Keratinocyte (primary cell): ENCODE data around the gene LSM14B. TPM values are rescaled to one million over a fixed set of nuclear protein-coding genes. Genes with fewer than 3 reads are reported as not detected.

ENCODE experiments used
- DNase-seq: peaks from one replicate; pipeline ENCODE4 v3.0.0-alpha.2; 2011; ENCODE audit warnings: low read depth, missing footprints, low spot score
- FAIRE-seq: peaks from 2 replicates; lab custom pipeline; 2011; peaks lifted over from hg19 to GRCh38; lab: Jason Lieb, UNC
- H2AFZ ChIP-seq: 2 replicates; pipeline ENCODE4 v1.6.0; 2012; ENCODE audit warnings: low read length, control low read depth, inconsistent platforms; ENCODE audit not compliant: control insufficient read depth
- H3K27ac ChIP-seq: 2 replicates; pipeline ENCODE4 v1.5.1; 2011; ENCODE audit warnings: low read length; ENCODE audit not compliant: control insufficient read depth, insufficient read depth
- H3K27me3 ChIP-seq: 3 replicates; pipeline ENCODE4 v1.6.0; 2011; ENCODE audit warnings: low read length; ENCODE audit not compliant: control insufficient read depth, insufficient read depth; ENCODE audit errors: extremely low read depth
- H3K36me3 ChIP-seq, 2 experiments: 2 replicates in 1 of 2; 3 replicates in 1 of 2; pipeline ENCODE4 v1.5.1; 2011; ENCODE audit warnings: low read length in 2 of 2, mild to moderate bottlenecking in 1 of 2; ENCODE audit not compliant: control insufficient read depth in 2 of 2, insufficient read depth in 2 of 2; ENCODE audit errors: extremely low read depth in 1 of 2
- H3K4me1 ChIP-seq: 3 replicates; pipeline ENCODE4 v1.5.1; 2011; ENCODE audit warnings: low read length; ENCODE audit not compliant: control insufficient read depth, insufficient read depth; ENCODE audit errors: extremely low read depth
- H3K4me2 ChIP-seq: 3 replicates; pipeline ENCODE4 v1.6.0; 2011; ENCODE audit warnings: low read depth, low read length; ENCODE audit not compliant: control insufficient read depth, insufficient read depth; ENCODE audit errors: extremely low read depth
- H3K4me3 ChIP-seq, 3 experiments: fragments of 200-600 bp in 1 of 3; sonication (generic) in 1 of 3; 2 replicates in 2 of 3; 3 replicates in 1 of 3; pipeline ENCODE4 v1.5.1; 2011 to 2016; ENCODE audit warnings: low read length in 3 of 3, mild to moderate bottlenecking in 3 of 3, control low read depth in 2 of 3, inconsistent platforms in 1 of 3, low read depth in 1 of 3, mixed read lengths in 1 of 3, mixed run types in 1 of 3, moderate library complexity in 1 of 3; ENCODE audit not compliant: control insufficient read depth in 2 of 3, insufficient read depth in 2 of 3; ENCODE audit errors: extremely low read depth in 1 of 3
- H3K79me2 ChIP-seq: 2 replicates; pipeline ENCODE4 v1.6.0; 2012; ENCODE audit warnings: low read length; ENCODE audit not compliant: control insufficient read depth, insufficient read depth
- H3K9ac ChIP-seq: 3 replicates; pipeline ENCODE4 v1.6.0; 2011; ENCODE audit warnings: low read length; ENCODE audit not compliant: control insufficient read depth, insufficient read depth; ENCODE audit errors: extremely low read depth
- H3K9me1 ChIP-seq: 3 replicates; pipeline ENCODE4 v1.6.0; 2011; ENCODE audit warnings: low read length; ENCODE audit not compliant: control insufficient read depth, insufficient read depth; ENCODE audit errors: extremely low read depth
- H3K9me3 ChIP-seq: 2 replicates; pipeline ENCODE4 v1.5.1; 2012; ENCODE audit warnings: low read depth, low read length; ENCODE audit not compliant: control insufficient read depth
- H4K20me1 ChIP-seq: 3 replicates; pipeline ENCODE4 v1.6.0; 2011; ENCODE audit warnings: low read length; ENCODE audit not compliant: control insufficient read depth, insufficient read depth; ENCODE audit errors: extremely low read depth
- EZH2 ChIP-seq: IDR thresholded peaks from one replicate; pipeline ENCODE4 v1.6.1; 2012; ENCODE audit warnings: inconsistent platforms, mild to moderate bottlenecking, low read length, moderate library complexity
- dilution Hi-C: fragments of 300-500 bp; cut with MboI; formaldehyde crosslinking; loops from one replicate; pipeline ENCODE4 v1.7.0; 2020; ENCODE audit warnings: low sequenced_read_pairs; ENCODE audit not compliant: extremely low pct_ligation_motif_present
- polyA plus RNA-seq, 5 experiments: library from polyadenylated mRNA; depleted of rRNA in 3 of 5; stranded (reverse) in 3 of 5; stranded (forward) in 1 of 5; unstranded in 1 of 5; fragments of >200 nt; gene quantifications; 1 replicate in 1 of 5; 2 replicates in 3 of 5; 3 replicates in 1 of 5; pipeline versions ENCODE4 v1.2.1 to v1.2.3, GENCODE V29; 2011 to 2012; ENCODE audit warnings: missing spikeins in 2 of 5, low read depth in 1 of 5, low replicate concordance in 1 of 5
- TF ChIP-seq, protein P1 (sequence below), 3 experiments: IDR thresholded peaks in 1 of 3; conservative IDR thresholded peaks in 1 of 3; optimal IDR thresholded peaks in 1 of 3; 2 replicates in 2 of 3; 3 replicates in 1 of 3; pipeline versions ENCODE3 to v1.5.1; 2011; ENCODE audit warnings: low read length in 3 of 3, mild to moderate bottlenecking in 3 of 3, moderate library complexity in 2 of 3, control low read depth in 1 of 3, inconsistent platforms in 1 of 3; ENCODE audit not compliant: insufficient read depth in 2 of 3; ENCODE audit errors: extremely low read depth in 1 of 3

Gene LSM14B
- polyA plus RNA-seq, 1 donor (not counting 4 experiments of a cell fraction or from before 2014, with no cell fraction given) = 21.7 TPM

DNA sequence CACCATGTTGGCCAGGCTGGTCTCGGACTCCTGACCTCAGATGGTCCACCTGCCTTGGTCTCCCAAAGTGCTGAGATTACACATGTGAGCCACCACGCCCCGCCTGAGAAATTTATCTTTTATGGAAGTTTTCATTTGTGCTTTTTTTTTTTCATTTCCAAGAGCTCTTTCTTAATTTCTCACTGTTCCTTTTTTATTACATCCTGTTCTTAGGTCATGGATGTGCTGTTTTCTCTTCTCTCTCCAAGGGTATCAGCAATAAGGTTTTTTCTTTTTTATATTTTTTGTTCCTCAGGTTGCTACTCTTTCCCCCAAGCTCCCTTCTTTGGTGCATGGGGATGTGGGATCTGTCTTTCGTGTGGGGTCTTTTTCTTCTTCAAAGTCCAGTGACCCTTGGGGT lies 21.2 kb upstream of the LSM14B start:
- Histone ChIP-seq H3K9me1 (no peaks in the 10 kb centered on the region), H4K20me1 (no peaks in the 10 kb centered on the region), H3K27me3 (no peaks in the 10 kb centered on the region), H3K4me3 (no peak overlapping the region), H3K27ac (no peak overlapping the region), H3K36me3 (no peaks in the 10 kb centered on the region), H3K4me2 (no peak overlapping the region), H3K9me3 (peaks cover 12% of the 10 kb centered on the region), H3K4me1 (no peaks in the 10 kb centered on the region), H2AFZ (no peak overlapping the region), H3K9ac (no peak overlapping the region), H3K79me2 (no peaks in the 10 kb centered on the region)
- dilution Hi-C loops = no loop called here
- no peak for TF ChIP-seq EZH2
- TF ChIP-seq, protein P1, sequence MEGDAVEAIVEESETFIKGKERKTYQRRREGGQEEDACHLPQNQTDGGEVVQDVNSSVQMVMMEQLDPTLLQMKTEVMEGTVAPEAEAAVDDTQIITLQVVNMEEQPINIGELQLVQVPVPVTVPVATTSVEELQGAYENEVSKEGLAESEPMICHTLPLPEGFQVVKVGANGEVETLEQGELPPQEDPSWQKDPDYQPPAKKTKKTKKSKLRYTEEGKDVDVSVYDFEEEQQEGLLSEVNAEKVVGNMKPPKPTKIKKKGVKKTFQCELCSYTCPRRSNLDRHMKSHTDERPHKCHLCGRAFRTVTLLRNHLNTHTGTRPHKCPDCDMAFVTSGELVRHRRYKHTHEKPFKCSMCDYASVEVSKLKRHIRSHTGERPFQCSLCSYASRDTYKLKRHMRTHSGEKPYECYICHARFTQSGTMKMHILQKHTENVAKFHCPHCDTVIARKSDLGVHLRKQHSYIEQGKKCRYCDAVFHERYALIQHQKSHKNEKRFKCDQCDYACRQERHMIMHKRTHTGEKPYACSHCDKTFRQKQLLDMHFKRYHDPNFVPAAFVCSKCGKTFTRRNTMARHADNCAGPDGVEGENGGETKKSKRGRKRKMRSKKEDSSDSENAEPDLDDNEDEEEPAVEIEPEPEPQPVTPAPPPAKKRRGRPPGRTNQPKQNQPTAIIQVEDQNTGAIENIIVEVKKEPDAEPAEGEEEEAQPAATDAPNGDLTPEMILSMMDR (optimal IDR thresholded peaks at IDR 0.05 in 1 of 3, IDR thresholded peaks at IDR 0.05 in 1 of 3, conservative IDR thresholded peaks at IDR 0.05 in 1 of 3; ENCODE audit: extremely low read depth in 1 of 3, insufficient read depth in 2 of 3, low read length in 3 of 3) = no peak
- DNase-seq = no peak
- FAIRE-seq = no peak

DNA sequence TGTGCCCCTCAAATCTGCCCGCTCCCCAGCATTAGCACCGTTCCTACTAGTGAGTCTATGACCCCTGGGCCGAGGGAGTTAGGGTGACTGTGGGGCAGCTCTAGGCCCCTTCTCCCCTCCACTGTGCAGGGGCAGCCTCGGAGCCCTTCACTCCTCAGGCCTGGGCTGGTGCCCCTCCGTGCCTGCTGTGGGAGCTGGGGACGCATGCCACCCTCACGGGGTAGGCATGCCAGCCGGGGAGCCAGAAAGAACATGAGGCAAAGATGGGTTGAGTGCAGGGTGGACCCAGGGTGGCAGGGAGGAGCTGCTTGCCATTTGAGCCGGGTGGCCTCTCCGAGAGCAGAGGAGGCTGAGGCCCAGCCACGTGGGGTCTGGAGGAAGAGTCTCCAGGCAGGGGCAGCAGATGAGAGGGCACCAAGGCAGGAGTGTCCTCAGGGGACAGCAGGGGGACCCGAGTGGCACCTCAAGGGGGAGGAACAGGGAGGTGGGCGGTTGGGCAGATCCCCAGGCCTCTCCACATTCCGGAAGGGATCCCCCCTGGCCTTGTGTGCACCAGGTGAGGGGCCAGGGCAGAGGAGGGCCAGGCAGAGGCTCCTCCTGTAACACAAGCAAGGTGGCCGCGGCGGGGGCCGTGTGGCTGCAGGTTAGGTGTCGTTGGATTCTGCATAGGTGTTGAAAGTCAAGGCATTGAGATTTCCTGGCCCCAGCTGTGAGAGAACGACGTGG lies 18.6 kb upstream of the LSM14B start:
- H3K4me2 ChIP-seq = no peak overlapping the region
- H4K20me1 ChIP-seq = no peaks in the 10 kb centered on the region
- no peak overlapping the region for H3K27ac ChIP-seq
- no peaks in the 10 kb centered on the region for H3K27me3 ChIP-seq
- H3K79me2 ChIP-seq = no peaks in the 10 kb centered on the region
- H2AFZ ChIP-seq = no peak overlapping the region
- dilution Hi-C loops = no loop called here
- peaks cover 16% of the 10 kb centered on the region for H3K9me3 ChIP-seq
- FAIRE-seq (no peak), DNase-seq (no peak)
- no peaks in the 10 kb centered on the region for H3K36me3 ChIP-seq
- no peak overlapping the region for H3K4me3 ChIP-seq
- H3K9me1 ChIP-seq = no peaks in the 10 kb centered on the region
- TF ChIP-seq, protein P1 (optimal IDR thresholded peaks at IDR 0.05 in 1 of 3, IDR thresholded peaks at IDR 0.05 in 1 of 3, conservative IDR thresholded peaks at IDR 0.05 in 1 of 3; ENCODE audit: extremely low read depth in 1 of 3, insufficient read depth in 2 of 3, low read length in 3 of 3) = no peak
- no peak for TF ChIP-seq EZH2
- no peaks in the 10 kb centered on the region for H3K4me1 ChIP-seq
- H3K9ac ChIP-seq = no peak overlapping the region
